Measurements from ENCODE around the gene BLOC1S4. TPM values are rescaled to one million over a fixed set of nuclear protein-coding genes. Genes with fewer than 3 reads are reported as not detected.

The BLOC1S4 gene
- total and polyA plus RNA-seq, 7 experiments from 2014 or later, result 18.7 to 80.3 (median 44.5) TPM

DNA sequence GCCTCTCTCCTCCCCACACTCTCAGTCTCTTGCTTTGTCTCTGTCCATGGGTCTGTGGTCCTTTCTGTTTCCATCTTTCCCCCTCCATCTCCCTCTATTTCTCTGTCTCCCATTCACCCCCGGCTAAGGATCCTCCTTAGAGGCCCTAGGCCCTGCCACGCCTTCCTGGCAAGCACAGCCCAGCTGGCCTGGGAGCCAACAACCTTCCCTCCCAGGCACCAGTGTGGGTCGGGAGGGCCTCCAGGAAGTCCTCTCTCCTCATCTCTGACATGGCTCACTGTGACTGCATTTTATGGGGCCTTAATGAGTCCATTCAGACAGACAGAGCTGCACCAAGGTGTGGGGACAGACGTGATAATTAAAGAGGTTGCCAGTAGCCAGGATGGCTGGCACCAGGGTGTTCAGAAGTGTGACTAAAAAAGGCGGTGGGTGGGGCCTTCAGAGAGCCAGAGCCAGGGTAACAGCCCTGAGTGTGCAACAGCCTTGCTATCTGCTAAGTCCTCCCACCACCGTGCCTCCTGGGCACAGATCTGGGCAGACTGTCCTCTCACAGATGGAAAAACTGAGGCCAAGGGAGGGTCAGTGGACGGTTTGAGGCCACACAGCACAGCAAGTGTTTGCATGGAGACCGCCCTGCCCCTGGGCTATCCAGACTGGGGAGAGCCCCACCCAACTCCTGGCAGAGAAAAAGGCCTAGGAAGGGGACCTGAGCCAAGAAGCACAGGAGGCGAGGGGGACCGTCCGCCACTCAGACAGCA, 31.5 kb downstream of the BLOC1S4 start:
- Histone ChIP-seq H3K27me3 (ENCODE audit: control insufficient read depth in 2 of 2, insufficient read depth in 2 of 2, low read length in 2 of 2) (no peaks in the 10 kb centered on the region), H3K9me3 (ENCODE audit: control insufficient read depth in 2 of 3, low read length in 3 of 3) (no peaks in the 10 kb centered on the region), H3K4me3 (ENCODE audit: low read length) (no peak overlapping the region), H3K27ac (ENCODE audit: low read depth, low read length) (no peak overlapping the region), H3K36me3 (ENCODE audit: control insufficient read depth in 2 of 3, insufficient read depth in 3 of 3, low read length in 3 of 3) (no peaks in the 10 kb centered on the region), H3K4me1 (ENCODE audit: control insufficient read depth in 2 of 2, insufficient read depth in 2 of 2, low read length in 2 of 2) (peaks cover 0 to 3% of the 10 kb centered on the region in 2 donors)
- peaks cover 0 to 13% (median 10%) of the 10 kb centered on the region in 7 donors for H3K4me1 Mint-ChIP-seq
- H3K9me3 Mint-ChIP-seq, result no peaks in the 10 kb centered on the region
- intact Hi-C loops (cut with micrococcal nuclease), result no loop called here
- ChIA-PET POLR2A (interaction anchor here (0.5 kb wide), 1 partner anchor 173 kb away, joined by 3 read pairs; no protein-coding TSS in a partner anchor), CTCF (no interaction called here)
- DNase-seq (no peak), ATAC-seq (no peak)
- no peak overlapping the region for H3K27ac Mint-ChIP-seq
- H3K27me3 Mint-ChIP-seq, result peaks cover 0 to 3% (median 0%) of the 10 kb centered on the region in 5 donors
- H3K4me3 Mint-ChIP-seq, result no peak overlapping the region
- no peaks in the 10 kb centered on the region for H3K36me3 Mint-ChIP-seq

GRCh38 chr4:6748286-6748685, 32.3 kb downstream of the BLOC1S4 start:
- Mint-ChIP-seq H3K36me3 (no peaks in the 10 kb centered on the region), H3K27ac (no peak overlapping the region), H3K4me3 (no peak overlapping the region), H3K4me1 (peaks cover 0 to 13% (median 10%) of the 10 kb centered on the region in 7 donors), H3K9me3 (no peaks in the 10 kb centered on the region), H3K27me3 (peaks cover 0 to 3% (median 0%) of the 10 kb centered on the region in 5 donors)
- Histone ChIP-seq H3K27ac (ENCODE audit: low read depth, low read length) (no peak overlapping the region), H3K9me3 (ENCODE audit: control insufficient read depth in 2 of 3, low read length in 3 of 3) (no peaks in the 10 kb centered on the region), H3K4me1 (ENCODE audit: control insufficient read depth in 2 of 2, insufficient read depth in 2 of 2, low read length in 2 of 2) (peaks cover 0 to 3% of the 10 kb centered on the region in 2 donors), H3K36me3 (ENCODE audit: control insufficient read depth in 2 of 3, insufficient read depth in 3 of 3, low read length in 3 of 3) (no peaks in the 10 kb centered on the region), H3K4me3 (ENCODE audit: low read length) (no peak overlapping the region), H3K27me3 (ENCODE audit: control insufficient read depth in 2 of 2, insufficient read depth in 2 of 2, low read length in 2 of 2) (no peaks in the 10 kb centered on the region)
- CTCF ChIA-PET, result no interaction called here
- POLR2A ChIA-PET, result interaction anchor here (0.5 kb wide), 1 partner anchor 172 kb away, joined by 3 read pairs; no protein-coding TSS in a partner anchor
- DNase-seq (no peak), ATAC-seq (no peak)
- intact Hi-C loops (cut with micrococcal nuclease), result no loop called here

DNA sequence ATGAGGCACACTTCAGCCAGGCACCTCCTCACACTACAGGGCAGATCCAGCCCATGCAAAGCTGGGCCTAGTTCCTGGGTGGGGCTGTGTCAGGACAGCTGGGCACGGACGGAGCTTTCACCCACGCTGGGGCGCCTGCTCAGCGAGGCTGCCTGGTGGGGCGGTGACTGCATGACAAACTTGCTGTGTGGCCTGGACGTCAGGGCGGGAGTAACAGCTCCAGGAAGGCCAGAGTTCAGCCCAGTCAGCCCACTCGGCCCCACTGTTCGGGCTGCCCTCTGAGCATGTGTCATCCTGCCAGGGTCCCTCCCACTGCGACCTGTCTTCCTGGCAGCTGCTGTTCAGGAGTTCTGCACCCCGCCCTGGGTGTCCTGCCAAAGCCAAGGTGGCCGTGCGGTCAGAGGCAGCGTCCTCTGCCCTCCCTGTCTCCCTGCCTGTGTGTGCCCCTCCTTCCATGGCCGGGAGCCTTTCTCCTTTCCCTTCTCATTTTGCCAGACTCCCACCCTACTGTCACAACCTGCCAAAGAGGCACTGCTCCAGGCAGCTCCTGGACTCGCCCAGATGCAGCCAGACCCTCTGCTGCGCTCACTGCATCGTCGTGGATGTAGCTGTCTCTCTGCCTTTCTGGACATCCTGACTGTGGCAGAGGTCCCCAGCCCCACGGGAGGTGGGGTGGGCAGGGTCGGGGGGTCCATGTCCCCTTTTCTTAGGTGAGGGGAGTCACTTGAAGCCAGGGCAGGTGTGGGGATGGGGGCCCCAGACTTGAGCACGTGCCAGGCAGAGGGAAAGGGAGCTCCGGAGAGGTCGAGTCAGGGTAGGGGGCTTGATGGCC, 33.6 kb downstream of the BLOC1S4 start:
- Mint-ChIP-seq H3K4me1 (peaks cover 0 to 12% (median 10%) of the 10 kb centered on the region in 7 donors), H3K36me3 (no peaks in the 10 kb centered on the region), H3K27me3 (no peaks in the 10 kb centered on the region), H3K27ac (no peak overlapping the region), H3K9me3 (no peaks in the 10 kb centered on the region), H3K4me3 (no peak overlapping the region)
- Histone ChIP-seq H3K27me3 (ENCODE audit: control insufficient read depth in 2 of 2, insufficient read depth in 2 of 2, low read length in 2 of 2) (no peaks in the 10 kb centered on the region), H3K4me3 (ENCODE audit: low read length) (no peak overlapping the region), H3K27ac (ENCODE audit: low read depth, low read length) (no peak overlapping the region), H3K9me3 (ENCODE audit: control insufficient read depth in 2 of 3, low read length in 3 of 3) (no peaks in the 10 kb centered on the region), H3K4me1 (ENCODE audit: control insufficient read depth in 2 of 2, insufficient read depth in 2 of 2, low read length in 2 of 2) (peaks cover 0 to 3% of the 10 kb centered on the region in 2 donors), H3K36me3 (ENCODE audit: control insufficient read depth in 2 of 3, insufficient read depth in 3 of 3, low read length in 3 of 3) (no peaks in the 10 kb centered on the region)
- POLR2A ChIA-PET, result no interaction called here
- CTCF ChIA-PET, result interaction anchor here (0.6 to 1.4 kb wide), 2 partner anchors 31 to 124 kb away, joined by 3 read pairs; no protein-coding TSS in a partner anchor
- intact Hi-C loops (cut with micrococcal nuclease), result no loop called here
- DNase-seq, result no peak
- no peak for ATAC-seq

GRCh38 chr4:6750286-6751221, 34.6 kb downstream of the BLOC1S4 start:
- Mint-ChIP-seq H3K4me3 (peak overlapping the region in 3 of 10 donors; percentile 17 to 80 (median 78)), H3K36me3 (no peaks in the 10 kb centered on the region), H3K4me1 (peaks cover 0 to 12% (median 9%) of the 10 kb centered on the region in 7 donors), H3K27ac (peak overlapping the region in 2 of 9 donors; percentile 30 to 48), H3K9me3 (no peaks in the 10 kb centered on the region), H3K27me3 (no peaks in the 10 kb centered on the region)
- no peaks in the 10 kb centered on the region for H3K27me3 ChIP-seq (ENCODE audit: control insufficient read depth in 2 of 2, insufficient read depth in 2 of 2, low read length in 2 of 2)
- H3K4me3 ChIP-seq (ENCODE audit: low read length), result no peak overlapping the region
- peaks cover 0 to 3% of the 10 kb centered on the region in 2 donors for H3K4me1 ChIP-seq (ENCODE audit: control insufficient read depth in 2 of 2, insufficient read depth in 2 of 2, low read length in 2 of 2)
- no peak for DNase-seq
- CTCF ChIA-PET, result interaction anchor here (1.4 kb wide), 1 partner anchor 123 kb away, joined by 3 read pairs; no protein-coding TSS in a partner anchor
- no peaks in the 10 kb centered on the region for H3K9me3 ChIP-seq (ENCODE audit: control insufficient read depth in 2 of 3, low read length in 3 of 3)
- no peaks in the 10 kb centered on the region for H3K36me3 ChIP-seq (ENCODE audit: control insufficient read depth in 2 of 3, insufficient read depth in 3 of 3, low read length in 3 of 3)
- no peak overlapping the region for H3K27ac ChIP-seq (ENCODE audit: low read depth, low read length)
- intact Hi-C loops (cut with micrococcal nuclease), result loop anchor here in 1 of 2 donors (1.0 kb wide), 1 partner anchor 32 kb away; the partner anchor contains the start of gene KIAA0232
- POLR2A ChIA-PET, result interaction anchor here (1.2 to 1.5 kb wide), 2 partner anchors 11 to 19 kb away, joined by 4 to 6 read pairs; no protein-coding TSS in a partner anchor
- no peak for ATAC-seq

DNA sequence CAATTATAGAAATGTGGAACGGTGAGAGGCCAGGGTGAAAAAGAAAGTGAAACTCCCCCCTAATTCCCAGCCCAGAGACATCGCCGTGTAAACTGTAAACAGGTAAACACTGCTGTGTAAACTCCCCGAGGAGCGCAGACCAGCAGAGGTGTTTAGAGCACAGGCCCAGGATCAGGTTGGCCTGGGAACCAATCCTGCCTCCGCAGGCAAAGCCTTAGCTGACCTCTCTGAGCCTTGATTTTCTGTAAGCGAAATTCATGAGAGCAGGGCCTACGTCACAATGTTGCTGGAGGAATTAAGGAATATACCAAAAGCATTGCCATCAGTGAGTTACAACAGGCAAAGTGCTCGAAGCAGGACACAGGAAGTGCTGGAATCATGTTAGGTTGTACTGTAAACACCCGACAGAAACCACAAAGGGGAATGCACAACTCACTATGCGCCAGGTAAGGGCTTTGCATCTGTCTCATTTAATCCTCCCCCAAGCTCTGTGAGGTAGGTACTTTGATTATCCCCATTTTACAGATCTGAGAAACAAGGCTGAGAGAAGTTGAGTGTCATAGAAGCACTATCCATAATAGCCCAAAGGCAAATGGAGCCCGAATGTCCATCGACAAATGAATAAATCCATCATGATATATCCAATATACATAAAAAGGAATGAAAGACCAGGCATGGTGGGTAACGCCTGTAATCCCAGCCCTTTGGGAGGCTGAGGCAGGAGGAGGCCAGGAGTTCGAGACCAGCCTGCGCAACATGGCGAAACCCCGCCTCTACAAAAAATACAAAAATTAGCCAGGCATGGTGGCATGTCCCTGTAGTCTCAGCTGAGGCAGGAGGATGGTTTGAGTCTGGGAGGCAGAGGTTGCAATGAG, 35.9 kb downstream of the BLOC1S4 start:
- Mint-ChIP-seq H3K9me3 (no peaks in the 10 kb centered on the region), H3K27ac (peak overlapping the region in 7 of 9 donors; percentile 4 to 87 (median 61)), H3K4me3 (peak overlapping the region in 9 of 10 donors; percentile 27 to 80 (median 60)), H3K36me3 (no peaks in the 10 kb centered on the region), H3K4me1 (peaks cover 0 to 12% (median 9%) of the 10 kb centered on the region in 7 donors), H3K27me3 (no peaks in the 10 kb centered on the region)
- peak overlapping the region; percentile 38 for H3K4me3 ChIP-seq (ENCODE audit: low read length)
- no peaks in the 10 kb centered on the region for H3K27me3 ChIP-seq (ENCODE audit: control insufficient read depth in 2 of 2, insufficient read depth in 2 of 2, low read length in 2 of 2)
- H3K9me3 ChIP-seq (ENCODE audit: control insufficient read depth in 2 of 3, low read length in 3 of 3), result no peaks in the 10 kb centered on the region
- POLR2A ChIA-PET, result interaction anchor here (1.2 to 1.5 kb wide), 2 partner anchors 10 to 17 kb away, joined by 4 to 6 read pairs; no protein-coding TSS in a partner anchor
- CTCF ChIA-PET, result no interaction called here
- H3K4me1 ChIP-seq (ENCODE audit: control insufficient read depth in 2 of 2, insufficient read depth in 2 of 2, low read length in 2 of 2), result peaks cover 0 to 3% of the 10 kb centered on the region in 2 donors
- intact Hi-C loops (cut with micrococcal nuclease), result loop anchor here in 1 of 2 donors (1.0 kb wide), 1 partner anchor 30 kb away; the partner anchor contains the start of gene KIAA0232
- ATAC-seq (no peak), DNase-seq (no peak)
- no peaks in the 10 kb centered on the region for H3K36me3 ChIP-seq (ENCODE audit: control insufficient read depth in 2 of 3, insufficient read depth in 3 of 3, low read length in 3 of 3)
- no peak overlapping the region for H3K27ac ChIP-seq (ENCODE audit: low read depth, low read length)

All from naive thymus-derived CD4-positive, alpha-beta T cell (primary cell).